Measurements from ENCODE around the gene ERC2.

DNA sequence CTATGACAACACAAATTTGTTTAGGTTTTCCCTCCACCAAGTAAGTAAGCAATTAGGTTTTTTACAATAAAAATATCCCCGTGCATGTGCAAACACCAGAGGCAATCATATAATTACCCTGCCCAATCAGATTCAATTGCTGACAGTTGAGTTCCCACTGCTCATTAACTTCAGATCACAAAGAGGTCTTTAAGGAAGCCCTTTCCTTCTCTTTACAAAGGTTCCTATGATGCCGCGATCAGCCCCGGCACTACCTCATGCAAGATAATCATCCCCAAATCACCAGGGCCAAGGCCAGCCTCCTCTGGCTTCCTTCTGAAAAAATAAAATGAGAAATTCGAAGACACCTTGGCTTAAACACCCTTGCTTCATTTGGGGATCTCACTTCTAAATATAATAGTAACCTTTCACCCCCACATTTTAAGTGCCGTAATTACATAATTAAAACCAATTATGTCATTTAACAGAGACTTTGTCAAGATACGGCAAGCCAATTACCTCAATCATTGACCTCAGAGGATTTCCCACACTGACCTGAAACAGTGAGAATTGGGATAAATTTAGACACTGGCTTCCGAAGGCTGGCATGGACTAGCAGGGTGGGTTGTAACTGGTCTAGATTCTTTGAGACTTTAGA, 859.8 kb downstream of the ERC2 start:
- TF ChIP-seq BACH2 (CRISPR knock-in tag; IDR thresholded peaks at IDR 0.05; ENCODE audit: borderline replicate concordance) = no peak
- TF ChIP-seq PPARA (CRISPR knock-in tag; IDR thresholded peaks at IDR 0.05; ENCODE audit: borderline replicate concordance) = no peak
- TF ChIP-seq, protein P1, sequence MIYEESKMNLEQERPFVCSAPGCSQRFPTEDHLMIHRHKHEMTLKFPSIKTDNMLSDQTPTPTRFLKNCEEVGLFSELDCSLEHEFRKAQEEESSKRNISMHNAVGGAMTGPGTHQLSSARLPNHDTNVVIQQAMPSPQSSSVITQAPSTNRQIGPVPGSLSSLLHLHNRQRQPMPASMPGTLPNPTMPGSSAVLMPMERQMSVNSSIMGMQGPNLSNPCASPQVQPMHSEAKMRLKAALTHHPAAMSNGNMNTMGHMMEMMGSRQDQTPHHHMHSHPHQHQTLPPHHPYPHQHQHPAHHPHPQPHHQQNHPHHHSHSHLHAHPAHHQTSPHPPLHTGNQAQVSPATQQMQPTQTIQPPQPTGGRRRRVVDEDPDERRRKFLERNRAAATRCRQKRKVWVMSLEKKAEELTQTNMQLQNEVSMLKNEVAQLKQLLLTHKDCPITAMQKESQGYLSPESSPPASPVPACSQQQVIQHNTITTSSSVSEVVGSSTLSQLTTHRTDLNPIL (CRISPR knock-in tag; IDR thresholded peaks at IDR 0.05; ENCODE audit: low read depth) = no peak
- no peak for TF ChIP-seq RARB (CRISPR knock-in tag; IDR thresholded peaks at IDR 0.05)
- TF ChIP-seq, protein P2, sequence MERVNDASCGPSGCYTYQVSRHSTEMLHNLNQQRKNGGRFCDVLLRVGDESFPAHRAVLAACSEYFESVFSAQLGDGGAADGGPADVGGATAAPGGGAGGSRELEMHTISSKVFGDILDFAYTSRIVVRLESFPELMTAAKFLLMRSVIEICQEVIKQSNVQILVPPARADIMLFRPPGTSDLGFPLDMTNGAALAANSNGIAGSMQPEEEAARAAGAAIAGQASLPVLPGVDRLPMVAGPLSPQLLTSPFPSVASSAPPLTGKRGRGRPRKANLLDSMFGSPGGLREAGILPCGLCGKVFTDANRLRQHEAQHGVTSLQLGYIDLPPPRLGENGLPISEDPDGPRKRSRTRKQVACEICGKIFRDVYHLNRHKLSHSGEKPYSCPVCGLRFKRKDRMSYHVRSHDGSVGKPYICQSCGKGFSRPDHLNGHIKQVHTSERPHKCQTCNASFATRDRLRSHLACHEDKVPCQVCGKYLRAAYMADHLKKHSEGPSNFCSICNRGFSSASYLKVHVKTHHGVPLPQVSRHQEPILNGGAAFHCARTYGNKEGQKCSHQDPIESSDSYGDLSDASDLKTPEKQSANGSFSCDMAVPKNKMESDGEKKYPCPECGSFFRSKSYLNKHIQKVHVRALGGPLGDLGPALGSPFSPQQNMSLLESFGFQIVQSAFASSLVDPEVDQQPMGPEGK (CRISPR knock-in tag; IDR thresholded peaks at IDR 0.05; ENCODE audit: borderline replicate concordance) = no peak
- TF ChIP-seq ZNF8 (CRISPR knock-in tag; IDR thresholded peaks at IDR 0.05) = no peak
- no peak for TF ChIP-seq ARNTL (CRISPR knock-in tag; IDR thresholded peaks at IDR 0.05; ENCODE audit: borderline replicate concordance, low read depth)
- no peak for TF ChIP-seq ZFP30 (CRISPR knock-in tag; IDR thresholded peaks at IDR 0.05)
- TF ChIP-seq ZNF70 (CRISPR knock-in tag; IDR thresholded peaks at IDR 0.05) = no peak
- TF ChIP-seq, protein P3, sequence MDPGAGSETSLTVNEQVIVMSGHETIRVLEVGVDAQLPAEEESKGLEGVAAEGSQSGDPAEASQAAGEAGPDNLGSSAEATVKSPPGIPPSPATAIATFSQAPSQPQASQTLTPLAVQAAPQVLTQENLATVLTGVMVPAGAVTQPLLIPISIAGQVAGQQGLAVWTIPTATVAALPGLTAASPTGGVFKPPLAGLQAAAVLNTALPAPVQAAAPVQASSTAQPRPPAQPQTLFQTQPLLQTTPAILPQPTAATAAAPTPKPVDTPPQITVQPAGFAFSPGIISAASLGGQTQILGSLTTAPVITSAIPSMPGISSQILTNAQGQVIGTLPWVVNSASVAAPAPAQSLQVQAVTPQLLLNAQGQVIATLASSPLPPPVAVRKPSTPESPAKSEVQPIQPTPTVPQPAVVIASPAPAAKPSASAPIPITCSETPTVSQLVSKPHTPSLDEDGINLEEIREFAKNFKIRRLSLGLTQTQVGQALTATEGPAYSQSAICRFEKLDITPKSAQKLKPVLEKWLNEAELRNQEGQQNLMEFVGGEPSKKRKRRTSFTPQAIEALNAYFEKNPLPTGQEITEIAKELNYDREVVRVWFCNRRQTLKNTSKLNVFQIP (CRISPR knock-in tag; IDR thresholded peaks at IDR 0.05; ENCODE audit: borderline replicate concordance, low read depth) = no peak
- TF ChIP-seq, protein P4, sequence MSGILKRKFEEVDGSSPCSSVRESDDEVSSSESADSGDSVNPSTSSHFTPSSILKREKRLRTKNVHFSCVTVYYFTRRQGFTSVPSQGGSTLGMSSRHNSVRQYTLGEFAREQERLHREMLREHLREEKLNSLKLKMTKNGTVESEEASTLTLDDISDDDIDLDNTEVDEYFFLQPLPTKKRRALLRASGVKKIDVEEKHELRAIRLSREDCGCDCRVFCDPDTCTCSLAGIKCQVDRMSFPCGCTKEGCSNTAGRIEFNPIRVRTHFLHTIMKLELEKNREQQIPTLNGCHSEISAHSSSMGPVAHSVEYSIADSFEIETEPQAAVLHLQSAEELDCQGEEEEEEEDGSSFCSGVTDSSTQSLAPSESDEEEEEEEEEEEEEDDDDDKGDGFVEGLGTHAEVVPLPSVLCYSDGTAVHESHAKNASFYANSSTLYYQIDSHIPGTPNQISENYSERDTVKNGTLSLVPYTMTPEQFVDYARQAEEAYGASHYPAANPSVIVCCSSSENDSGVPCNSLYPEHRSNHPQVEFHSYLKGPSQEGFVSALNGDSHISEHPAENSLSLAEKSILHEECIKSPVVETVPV (CRISPR knock-in tag; IDR thresholded peaks at IDR 0.05) = no peak
- no peak for TF ChIP-seq ISL1 (CRISPR knock-in tag; IDR thresholded peaks at IDR 0.05)
- TF ChIP-seq ZC3H10 (CRISPR knock-in tag; IDR thresholded peaks at IDR 0.05) = no peak
- TF ChIP-seq ZNF565 (CRISPR knock-in tag; conservative IDR thresholded peaks at IDR 0.05; ENCODE audit: low read depth) = no peak

All from SK-N-SH treated with all-trans-retinoic acid at 6 μM for 48 hours (cell line).